GM19328 (cell line): ENCODE data around the gene ZNF208.
"Not testable (repeated sequence)": the region's sequence is repeated elsewhere in the genome, so short reads cannot be mapped to it uniquely, and the experiment has no call there.

Experiments used
- ATAC-seq: cut with Tn5 transposase; IDR thresholded peaks from one replicate; pipeline ENCODE4 v1.9.1; 2021; ENCODE audit warnings: mild to moderate bottlenecking, moderate library complexity; ENCODE audit not compliant: unreplicated experiment

ZNF208 gene

GRCh38 chr19:21885516-21885915 lies 125.2 kb downstream of the ZNF208 start:
- ATAC-seq, result not testable (repeated sequence)

- ATAC-seq, result not testable (repeated sequence)
These were observed 126.0 kb downstream of the ZNF208 start for GRCh38 chr19:21884786-21885185.

DNA sequence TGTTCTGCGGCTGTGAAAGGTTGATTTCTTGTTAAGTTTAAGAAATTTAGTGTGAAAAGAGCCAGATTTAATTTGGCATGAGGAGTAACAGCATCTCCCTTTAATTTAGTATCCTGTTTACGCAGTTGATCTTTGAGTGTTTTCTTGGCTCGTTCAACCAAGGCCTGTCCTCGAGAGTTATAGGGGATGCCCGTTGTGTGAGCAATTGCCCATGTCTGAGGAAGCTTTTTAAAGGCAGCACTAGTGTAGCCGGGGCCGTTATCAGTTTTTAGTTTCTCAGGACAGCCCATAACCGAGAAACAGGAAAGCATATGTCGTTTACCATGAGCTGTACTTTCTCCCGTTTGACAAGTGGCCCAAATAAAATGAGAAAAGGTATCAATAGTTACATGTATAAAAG lies 127.2 kb downstream of the ZNF208 start:
- no peak for ATAC-seq
